Testis (tissue), 3 donors: ENCODE data around the gene LCNL1. TPM values are rescaled to one million over a fixed set of nuclear protein-coding genes. Genes with fewer than 3 reads are reported as not detected.

Experiments used
- DNase-seq: peaks from one replicate; pipeline ENCODE4 v3.0.0-alpha.2; 2019
- H3K27ac ChIP-seq, 2 donors: fragments of 200-600 bp; sonication (generic); one replicate each; pipeline ENCODE4 v1.5.1; 2019
- H3K27me3 ChIP-seq: fragments of 200-600 bp; sonication (generic); one replicate; pipeline ENCODE4 v1.5.1; 2019
- H3K36me3 ChIP-seq: fragments of 200-600 bp; sonication (generic); one replicate; pipeline ENCODE4 v1.5.1; 2017; ENCODE audit warnings: low read depth; ENCODE audit errors: missing control alignments
- H3K4me1 ChIP-seq: fragments of 200-600 bp; sonication (generic); one replicate; pipeline ENCODE4 v1.5.1; 2019
- H3K4me3 ChIP-seq, 2 donors: fragments of 200-600 bp; sonication (generic); one replicate each; pipeline ENCODE4 v1.5.1; 2017 to 2019
- H3K9me3 ChIP-seq: fragments of 200-600 bp; sonication (generic); one replicate; pipeline ENCODE4 v1.5.1; 2017
- CTCF ChIP-seq, 3 experiments: fragments of 450-650 bp in 2 of 3; fragments of 200-600 bp in 1 of 3; sonication (generic) in 1 of 3; IDR thresholded peaks; one replicate each; pipeline ENCODE4 v1.5.1; 2016 to 2019; ENCODE audit warnings: antibody characterized with exemption in 3 of 3, mild to moderate bottlenecking in 2 of 3, moderate library complexity in 1 of 3
- POLR2A ChIP-seq: fragments of 450-650 bp; IDR thresholded peaks from one replicate; pipeline ENCODE4 v1.6.1; 2017; ENCODE audit warnings: antibody characterized with exemption, mild to moderate bottlenecking, moderate library complexity
- WGBS, 2 donors: methylation state at CpG; one replicate each; pipeline ENCODE4 v1.1.5; 2018; 5-methylcytosine and 5-hydroxymethylcytosine counted together
- intact Hi-C: fragments of 100-400 bp; cut with DNase I; formaldehyde crosslinking; loops from one replicate; pipeline ENCODE4 v1.15.1; 2023; ENCODE audit warnings: low total_unique reads
- polyA plus RNA-seq: library from polyadenylated mRNA; stranded (reverse); fragments of 350-450 nt; fragmentation: Illumina TruSeq; extraction: RNeasy Lipid Tissue Mini Kit (QIAGEN cat#74804); gene quantifications from one replicate; pipeline ENCODE4 v1.2.3, GENCODE V29; 2014; ENCODE audit warnings: low read depth, low replicate concordance; ENCODE audit not compliant: insufficient read depth
- total RNA-seq, 2 donors: library from RNA; depleted of rRNA; stranded (reverse); fragments of >200 nt; gene quantifications; one replicate each; pipeline ENCODE4 v1.2.3, GENCODE V29; 2016

The LCNL1 gene
- total and polyA plus RNA-seq, 3 donors from 2014 or later: 17.5 to 131 (median 59.3) TPM

- Histone ChIP-seq H3K4me1 (peaks cover 4% of the 10 kb centered on the region), H3K4me3 (no peak overlapping the region), H3K27ac (no peak overlapping the region), H3K9me3 (no peaks in the 10 kb centered on the region), H3K27me3 (no peaks in the 10 kb centered on the region), H3K36me3 (no peaks in the 10 kb centered on the region)
- TF ChIP-seq CTCF (IDR thresholded peaks at IDR 0.05): no peak
- TF ChIP-seq POLR2A: no peak
- intact Hi-C loops: no loop called here
- 92% methylated on average over 10 to 15 of the region's 15 CpGs for WGBS, 2 donors
- DNase-seq: no peak
Measured at GRCh38 chr9:136937186-136938001, 45.4 kb upstream of the LCNL1 start.

GRCh38 chr9:136939431-136939995 lies 43.3 kb upstream of the LCNL1 start:
- WGBS, 2 donors: 76 to 81% methylated on average over 12 to 28 of the region's 28 CpGs
- no peaks in the 10 kb centered on the region for H3K27me3 ChIP-seq
- DNase-seq: no peak

GRCh38 chr9:136939996-136940525 lies 42.7 kb upstream of the LCNL1 start:
- WGBS, 2 donors: 64 to 70% methylated on average over 12 to 16 of the region's 16 CpGs
- Histone ChIP-seq H3K27me3 (no peaks in the 10 kb centered on the region), H3K27ac (no peak overlapping the region), H3K36me3 (no peaks in the 10 kb centered on the region), H3K4me1 (peaks cover 19% of the 10 kb centered on the region), H3K9me3 (no peaks in the 10 kb centered on the region), H3K4me3 (no peak overlapping the region)
- TF ChIP-seq CTCF (IDR thresholded peaks at IDR 0.05): no peak
- no peak for TF ChIP-seq POLR2A
- DNase-seq: peak; percentile 81
- intact Hi-C loops: loop anchor here (5.0 kb wide), 1 partner anchor 133 kb away; the partner anchor contains the start of gene RABL6

More at GRCh38 chr9:136939431-136939995, 43.3 kb upstream of the LCNL1 start:
- Histone ChIP-seq H3K4me3 (no peak overlapping the region), H3K27ac (no peak overlapping the region), H3K36me3 (no peaks in the 10 kb centered on the region), H3K9me3 (no peaks in the 10 kb centered on the region), H3K4me1 (peaks cover 15% of the 10 kb centered on the region)
- intact Hi-C loops: no loop called here
- TF ChIP-seq CTCF (IDR thresholded peaks at IDR 0.05) (no peak), POLR2A (no peak)

GRCh38 chr9:136940526-136941230 lies 42.1 kb upstream of the LCNL1 start:
- H3K4me1 ChIP-seq: peaks cover 19% of the 10 kb centered on the region
- H3K9me3 ChIP-seq: no peaks in the 10 kb centered on the region
- WGBS, 2 donors: 92 to 95% methylated on average over 20 to 42 of the region's 42 CpGs
- TF ChIP-seq CTCF (IDR thresholded peaks at IDR 0.05) (no peak), POLR2A (no peak)
- DNase-seq: no peak
- no peaks in the 10 kb centered on the region for H3K36me3 ChIP-seq
- intact Hi-C loops: loop anchor here (5.0 kb wide), 1 partner anchor 133 kb away; the partner anchor contains the start of gene RABL6
- H3K27ac ChIP-seq: no peak overlapping the region
- no peak overlapping the region for H3K4me3 ChIP-seq
- no peaks in the 10 kb centered on the region for H3K27me3 ChIP-seq
